Measurements from ENCODE around the gene CYP4F2. TPM values are rescaled to one million over a fixed set of nuclear protein-coding genes. Genes with fewer than 3 reads are reported as not detected.
A peak's percentile ranks its signal among the peaks of the same experiment; 100 is the strongest.

The CYP4F2 gene
- total and polyA plus RNA-seq, 9 of the 15 experiments (the other 6 are each of a cell fraction or from before 2014, with no cell fraction given) = 0.10 to 0.56 (median 0.32) TPM; not detected in 2

DNA sequence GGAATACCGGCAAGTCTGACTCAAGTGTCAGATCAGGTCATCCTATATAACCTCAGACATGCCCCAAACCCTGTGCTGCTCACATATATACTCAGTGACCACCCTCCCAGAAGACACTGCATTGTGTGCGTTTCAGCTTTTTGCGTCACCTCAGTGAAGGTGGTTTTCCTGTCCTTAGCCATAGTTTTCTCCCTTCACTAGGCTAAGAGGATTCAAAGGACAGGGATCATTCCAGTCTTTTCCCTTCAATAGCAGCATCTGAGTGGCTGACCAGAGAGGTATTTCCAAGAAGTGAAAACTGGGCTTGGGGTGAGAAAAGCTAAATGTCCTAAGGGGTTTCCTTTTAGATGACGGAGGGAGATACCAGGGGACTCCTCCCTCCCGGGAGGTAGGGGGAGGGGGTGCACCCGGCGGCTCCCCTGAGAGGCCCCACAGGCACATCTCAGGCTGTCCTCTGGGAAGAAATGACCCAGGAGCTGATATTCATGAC is 69.7 kb downstream of the CYP4F2 start (continued):
- TF ChIP-seq MYC (IDR thresholded peaks at IDR 0.05; ENCODE audit: low read depth, low read length) = peak; percentile 43
- no peak for TF ChIP-seq MYC (CRISPR knock-in tag; IDR thresholded peaks at IDR 0.05; ENCODE audit: borderline replicate concordance, low read depth)
- peak; percentile 8; the same call in 1 of the 2 replicates for TF ChIP-seq ARID1B (IDR thresholded peaks at IDR 0.05)
- peak in 1 of 2 experiments; percentile 53; a peak in 1 of 4 replicates for TF ChIP-seq TRIM24 (IDR thresholded peaks at IDR 0.05)
- TF ChIP-seq, protein P1, sequence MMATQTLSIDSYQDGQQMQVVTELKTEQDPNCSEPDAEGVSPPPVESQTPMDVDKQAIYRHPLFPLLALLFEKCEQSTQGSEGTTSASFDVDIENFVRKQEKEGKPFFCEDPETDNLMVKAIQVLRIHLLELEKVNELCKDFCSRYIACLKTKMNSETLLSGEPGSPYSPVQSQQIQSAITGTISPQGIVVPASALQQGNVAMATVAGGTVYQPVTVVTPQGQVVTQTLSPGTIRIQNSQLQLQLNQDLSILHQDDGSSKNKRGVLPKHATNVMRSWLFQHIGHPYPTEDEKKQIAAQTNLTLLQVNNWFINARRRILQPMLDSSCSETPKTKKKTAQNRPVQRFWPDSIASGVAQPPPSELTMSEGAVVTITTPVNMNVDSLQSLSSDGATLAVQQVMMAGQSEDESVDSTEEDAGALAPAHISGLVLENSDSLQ (IDR thresholded peaks at IDR 0.05) = peak; percentile 17; the same call in 1 of the 2 replicates
- peak; percentile 95 for TF ChIP-seq CEBPG (CRISPR knock-in tag; IDR thresholded peaks at IDR 0.05)
- peak in 1 of 2 experiments; percentile 91; a peak in 2 of 4 replicates for TF ChIP-seq CEBPG (tag; conservative IDR thresholded peaks at IDR 0.05 in 1 of 2, IDR thresholded peaks at IDR 0.05 in 1 of 2)
- peak; percentile 87 for TF ChIP-seq POLR2H (tag; IDR thresholded peaks at IDR 0.05; ENCODE audit: low read depth)

Small RNA genes within 50 kb of the gene (small RNA-seq; reads per million reads assigned to genes)
- gene CYP4F36P = not detected

Other genes starting within 250 kb of the CYP4F2 start
Only the 7 nearest of the 10 such genes appear.
- not detected in 2 replicates for gene OR10H2, start 170.1 kb downstream of the CYP4F2 start, total RNA-seq (2014; rRNA removed)
- gene OR10H2, start 170.1 kb downstream of the CYP4F2 start, total RNA-seq (2014; rRNA removed; fragmentation: Illumina TruSeq; extraction: Trizol) = not detected in 2 replicates
- gene OR10H2, start 170.1 kb downstream of the CYP4F2 start, total RNA-seq (2015; rRNA removed; fragmentation: Illumina TruSeq; extraction: Trizol) = not detected in 2 replicates
- gene OR10H2, start 170.1 kb downstream of the CYP4F2 start, total RNA-seq (2021) = not detected in 2 replicates
- gene OR10H2, start 170.1 kb downstream of the CYP4F2 start, polyA plus RNA-seq (2011; rRNA removed) = not detected in 2 replicates
- gene OR10H2, start 170.1 kb downstream of the CYP4F2 start, polyA plus RNA-seq (2014; fragmentation: Illumina TruSeq; extraction: Trizol) = not detected in 2 replicates
- gene OR10H2, start 170.1 kb downstream of the CYP4F2 start, polyA plus RNA-seq (2014; fragmentation: Nextera tagmentation; extraction: Ambion mirVana) = not detected
- gene OR10H2, start 170.1 kb downstream of the CYP4F2 start, polyA plus RNA-seq (2014; rRNA removed) = not detected in 2 replicates
- gene OR10H3, start 160.1 kb downstream of the CYP4F2 start, total RNA-seq (2014; rRNA removed) = not detected in 2 replicates
- not detected in 2 replicates for gene OR10H3, start 160.1 kb downstream of the CYP4F2 start, total RNA-seq (2014; rRNA removed; fragmentation: Illumina TruSeq; extraction: Trizol)
- not detected in 2 replicates for gene OR10H3, start 160.1 kb downstream of the CYP4F2 start, total RNA-seq (2015; rRNA removed; fragmentation: Illumina TruSeq; extraction: Trizol)
- gene OR10H3, start 160.1 kb downstream of the CYP4F2 start, total RNA-seq (2021) = not detected in 2 replicates
- not detected in 2 replicates for gene OR10H3, start 160.1 kb downstream of the CYP4F2 start, polyA plus RNA-seq (2011; rRNA removed)
- not detected in 2 replicates for gene OR10H3, start 160.1 kb downstream of the CYP4F2 start, polyA plus RNA-seq (2014; fragmentation: Illumina TruSeq; extraction: Trizol)
- not detected for gene OR10H3, start 160.1 kb downstream of the CYP4F2 start, polyA plus RNA-seq (2014; fragmentation: Nextera tagmentation; extraction: Ambion mirVana)
- gene OR10H3, start 160.1 kb downstream of the CYP4F2 start, polyA plus RNA-seq (2014; rRNA removed) = not detected in 2 replicates
- gene OR10H5, start 110.4 kb downstream of the CYP4F2 start, total RNA-seq (2014; rRNA removed) = not detected in 2 replicates
- not detected in 2 replicates for gene OR10H5, start 110.4 kb downstream of the CYP4F2 start, total RNA-seq (2014; rRNA removed; fragmentation: Illumina TruSeq; extraction: Trizol)
- not detected in 2 replicates for gene OR10H5, start 110.4 kb downstream of the CYP4F2 start, total RNA-seq (2015; rRNA removed; fragmentation: Illumina TruSeq; extraction: Trizol)
- not detected in 2 replicates for gene OR10H5, start 110.4 kb downstream of the CYP4F2 start, total RNA-seq (2021)
- not detected in 2 replicates for gene OR10H5, start 110.4 kb downstream of the CYP4F2 start, polyA plus RNA-seq (2011; rRNA removed)
- gene OR10H5, start 110.4 kb downstream of the CYP4F2 start, polyA plus RNA-seq (2014; fragmentation: Illumina TruSeq; extraction: Trizol) = not detected in 2 replicates
- not detected for gene OR10H5, start 110.4 kb downstream of the CYP4F2 start, polyA plus RNA-seq (2014; fragmentation: Nextera tagmentation; extraction: Ambion mirVana)
- not detected in 2 replicates for gene OR10H5, start 110.4 kb downstream of the CYP4F2 start, polyA plus RNA-seq (2014; rRNA removed)
- not detected in 2 replicates for gene OR10H1, start 82.4 kb downstream of the CYP4F2 start, total RNA-seq (2014; rRNA removed)
- not detected in 2 replicates for gene OR10H1, start 82.4 kb downstream of the CYP4F2 start, total RNA-seq (2014; rRNA removed; fragmentation: Illumina TruSeq; extraction: Trizol)
- gene OR10H1, start 82.4 kb downstream of the CYP4F2 start, total RNA-seq (2015; rRNA removed; fragmentation: Illumina TruSeq; extraction: Trizol) = not detected in 2 replicates
- gene OR10H1, start 82.4 kb downstream of the CYP4F2 start, total RNA-seq (2021) = not detected in 2 replicates
- gene OR10H1, start 82.4 kb downstream of the CYP4F2 start, polyA plus RNA-seq (2011; rRNA removed) = not detected in 2 replicates
- gene OR10H1, start 82.4 kb downstream of the CYP4F2 start, polyA plus RNA-seq (2014; fragmentation: Illumina TruSeq; extraction: Trizol) = not detected in 2 replicates
- not detected for gene OR10H1, start 82.4 kb downstream of the CYP4F2 start, polyA plus RNA-seq (2014; fragmentation: Nextera tagmentation; extraction: Ambion mirVana)
- not detected in 2 replicates for gene OR10H1, start 82.4 kb downstream of the CYP4F2 start, polyA plus RNA-seq (2014; rRNA removed)
- gene CYP4F11, start 36.5 kb upstream of the CYP4F2 start, total RNA-seq (2014; rRNA removed) = not detected in 2 replicates
- gene CYP4F11, start 36.5 kb upstream of the CYP4F2 start, total RNA-seq (2014; rRNA removed; fragmentation: Illumina TruSeq; extraction: Trizol) = not detected in 2 replicates
- gene CYP4F11, start 36.5 kb upstream of the CYP4F2 start, total RNA-seq (2015; rRNA removed; fragmentation: Illumina TruSeq; extraction: Trizol) = not detected in 2 replicates
- gene CYP4F11, start 36.5 kb upstream of the CYP4F2 start, total RNA-seq (2021) = not detected in 2 replicates
- gene CYP4F11, start 36.5 kb upstream of the CYP4F2 start, polyA plus RNA-seq (2011; rRNA removed) = 0.03 TPM in 1 of 2 replicates, not detected in the other
- not detected in 2 replicates for gene CYP4F11, start 36.5 kb upstream of the CYP4F2 start, polyA plus RNA-seq (2014; fragmentation: Illumina TruSeq; extraction: Trizol)
- gene CYP4F11, start 36.5 kb upstream of the CYP4F2 start, polyA plus RNA-seq (2014; fragmentation: Nextera tagmentation; extraction: Ambion mirVana) = not detected
- not detected in 2 replicates for gene CYP4F11, start 36.5 kb upstream of the CYP4F2 start, polyA plus RNA-seq (2014; rRNA removed)
- gene OR10H4, start 50.9 kb upstream of the CYP4F2 start, total RNA-seq (2014; rRNA removed) = not detected in 2 replicates
- not detected in 2 replicates for gene OR10H4, start 50.9 kb upstream of the CYP4F2 start, total RNA-seq (2014; rRNA removed; fragmentation: Illumina TruSeq; extraction: Trizol)
- gene OR10H4, start 50.9 kb upstream of the CYP4F2 start, total RNA-seq (2015; rRNA removed; fragmentation: Illumina TruSeq; extraction: Trizol) = not detected in 2 replicates
- not detected in 2 replicates for gene OR10H4, start 50.9 kb upstream of the CYP4F2 start, total RNA-seq (2021)
- gene OR10H4, start 50.9 kb upstream of the CYP4F2 start, polyA plus RNA-seq (2011; rRNA removed) = not detected in 2 replicates
- not detected in 2 replicates for gene OR10H4, start 50.9 kb upstream of the CYP4F2 start, polyA plus RNA-seq (2014; fragmentation: Illumina TruSeq; extraction: Trizol)
- not detected for gene OR10H4, start 50.9 kb upstream of the CYP4F2 start, polyA plus RNA-seq (2014; fragmentation: Nextera tagmentation; extraction: Ambion mirVana)
- not detected in 2 replicates for gene OR10H4, start 50.9 kb upstream of the CYP4F2 start, polyA plus RNA-seq (2014; rRNA removed)
- 76.3 and 82.9 TPM in 2 replicates for gene TPM4, start 178.4 kb upstream of the CYP4F2 start, total RNA-seq (2014; rRNA removed)
- 81.8 and 91.3 TPM in 2 replicates for gene TPM4, start 178.4 kb upstream of the CYP4F2 start, total RNA-seq (2014; rRNA removed; fragmentation: Illumina TruSeq; extraction: Trizol)
- gene TPM4, start 178.4 kb upstream of the CYP4F2 start, total RNA-seq (2015; rRNA removed; fragmentation: Illumina TruSeq; extraction: Trizol) = 106 and 111 TPM in 2 replicates
- gene TPM4, start 178.4 kb upstream of the CYP4F2 start, total RNA-seq (2021) = 61.2 and 63.6 TPM in 2 replicates
- gene TPM4, start 178.4 kb upstream of the CYP4F2 start, polyA plus RNA-seq (2011; rRNA removed) = 104 and 126 TPM in 2 replicates
- gene TPM4, start 178.4 kb upstream of the CYP4F2 start, polyA plus RNA-seq (2014; fragmentation: Illumina TruSeq; extraction: Trizol) = 87.6 and 108 TPM in 2 replicates
- 10 to 100 TPM; 28.1 to 34.0 TPM for gene TPM4, start 178.4 kb upstream of the CYP4F2 start, polyA plus RNA-seq (2014; fragmentation: Nextera tagmentation; extraction: Ambion mirVana)
- 77.4 and 86.3 TPM in 2 replicates for gene TPM4, start 178.4 kb upstream of the CYP4F2 start, polyA plus RNA-seq (2014; rRNA removed)

Measured in K562 (cell line).